H1 (cell line): ENCODE measurements around the gene C17orf50. TPM values are rescaled to one million over a fixed set of nuclear protein-coding genes. Genes with fewer than 3 reads are reported as not detected.

ENCODE experiments used
- CTCF ChIA-PET: fragments of 300-600 bp; sonication (Branson Sonifier 250); formaldehyde crosslinking; loops from one replicate; lab custom pipeline; 2021; ENCODE audit not compliant: partially characterized antibody; lab: Charles Lee
- POLR2A ChIA-PET: fragments of 300-600 bp; sonication (Branson Sonifier 250); formaldehyde crosslinking; loops from one replicate; lab custom pipeline; 2021; ENCODE audit warnings: inconsistent platforms; ENCODE audit not compliant: partially characterized antibody; lab: Charles Lee
- DNase-seq, 2 experiments: peaks; one replicate each; pipeline versions ENCODE4 v3.0.0 to v3.0.0-alpha.2; 2010 to 2022; ENCODE audit warnings: low spot score in 2 of 2, low read depth in 1 of 2, mixed read lengths in 1 of 2
- FAIRE-seq: peaks from 2 replicates; lab custom pipeline; 2011; peaks lifted over from hg19 to GRCh38; lab: Jason Lieb, UNC
- H2AFZ ChIP-seq: 2 replicates; pipeline ENCODE4 v1.8.1; 2012; ENCODE audit warnings: low read length, inconsistent platforms
- H2AK5ac ChIP-seq: 2 replicates; pipeline ENCODE4 v1.6.1; 2013; ENCODE audit warnings: low read depth, low read length
- H2BK120ac ChIP-seq: replicated peaks from 2 replicates; pipeline ENCODE3; 2013; ENCODE audit warnings: low read depth, low read length, inconsistent platforms
- H2BK12ac ChIP-seq: 2 replicates; pipeline ENCODE4 v1.6.1; 2013; ENCODE audit warnings: low read depth, low read length
- H2BK15ac ChIP-seq: 2 replicates; pipeline ENCODE4 v1.6.1; 2013; ENCODE audit warnings: low read length
- H2BK20ac ChIP-seq: 2 replicates; pipeline ENCODE4 v1.6.1; 2013; ENCODE audit warnings: low read length
- H2BK5ac ChIP-seq: 2 replicates; pipeline ENCODE4 v1.6.1; 2013; ENCODE audit warnings: low read depth, low read length
- H3K14ac ChIP-seq: 2 replicates; pipeline ENCODE4 v1.6.1; 2013; ENCODE audit warnings: inconsistent platforms; ENCODE audit not compliant: insufficient read length
- H3K18ac ChIP-seq: 2 replicates; pipeline ENCODE4 v1.6.1; 2013; ENCODE audit warnings: low read length; ENCODE audit errors: extremely low read depth
- H3K23ac ChIP-seq: 2 replicates; pipeline ENCODE4 v1.6.1; 2013; ENCODE audit warnings: inconsistent platforms; ENCODE audit not compliant: insufficient read length
- H3K23me2 ChIP-seq: 2 replicates; pipeline ENCODE4 v1.6.1; 2013; ENCODE audit warnings: low read depth, low read length
- H3K27ac ChIP-seq: 2 replicates; pipeline ENCODE4 v1.6.1; 2011; ENCODE audit warnings: low read depth, low read length, inconsistent platforms
- H3K27me3 ChIP-seq, 4 experiments: replicated peaks in 1 of 4; 1 replicate in 1 of 4; 2 replicates in 3 of 4; pipeline versions ENCODE4 v1.6.1 to v1.8.1; 2011 to 2013; ENCODE audit warnings: low read length in 3 of 4, mild to moderate bottlenecking in 3 of 4, inconsistent platforms in 2 of 4, mixed read lengths in 2 of 4, moderate library complexity in 1 of 4; ENCODE audit not compliant: control insufficient read depth in 3 of 4, insufficient read depth in 3 of 4; ENCODE audit errors: extremely low read depth in 1 of 4
- H3K36me3 ChIP-seq, 4 experiments: 2 replicates each; pipeline versions ENCODE4 v1.6.1 to v1.8.1; 2011 to 2013; ENCODE audit warnings: mild to moderate bottlenecking in 4 of 4, low read length in 3 of 4, moderate library complexity in 2 of 4, control low read depth in 1 of 4, inconsistent platforms in 1 of 4; ENCODE audit not compliant: insufficient read depth in 4 of 4, control insufficient read depth in 2 of 4
- H3K4ac ChIP-seq: replicated peaks from 2 replicates; pipeline ENCODE3; 2013; ENCODE audit warnings: low read length, low read depth, mixed read lengths, inconsistent platforms; ENCODE audit not compliant: insufficient read length
- H3K4me1 ChIP-seq, 4 experiments: replicated peaks in 1 of 4; 1 replicate in 1 of 4; 2 replicates in 3 of 4; pipeline versions ENCODE4 v1.6.1 to v1.8.1; 2011 to 2013; ENCODE audit warnings: low read length in 3 of 4, inconsistent platforms in 2 of 4, mixed read lengths in 1 of 4; ENCODE audit not compliant: insufficient read depth in 4 of 4, control insufficient read depth in 3 of 4
- H3K4me2 ChIP-seq, 2 experiments: 2 replicates each; pipeline versions ENCODE4 v1.6.1 to v1.8.1; 2011 to 2013; ENCODE audit warnings: low read depth in 2 of 2, low read length in 2 of 2, control low read depth in 1 of 2, inconsistent platforms in 1 of 2, mild to moderate bottlenecking in 1 of 2; ENCODE audit not compliant: insufficient read depth in 1 of 2
- H3K4me3 ChIP-seq, 4 experiments: fragments of 200-600, 300-600 bp in 1 of 4; sonication (generic), shearing (Covaris generic), sonication (Bioruptor Twin) in 1 of 4; 2 replicates each; pipeline versions ENCODE4 v1.5.1 to v1.8.1; 2011 to 2016; ENCODE audit warnings: low read length in 4 of 4, low read depth in 3 of 4, control low read depth in 2 of 4, inconsistent platforms in 2 of 4, mild to moderate bottlenecking in 2 of 4, mixed read lengths in 1 of 4, moderate library complexity in 1 of 4; ENCODE audit not compliant: insufficient read depth in 2 of 4; ENCODE audit errors: extremely low read depth in 1 of 4
- H3K56ac ChIP-seq: replicated peaks from 2 replicates; pipeline ENCODE3; 2013; ENCODE audit warnings: low read depth, mild to moderate bottlenecking, mixed read lengths, low read length, inconsistent platforms; ENCODE audit not compliant: insufficient read length
- H3K79me1 ChIP-seq: 2 replicates; pipeline ENCODE4 v1.6.1; 2013; ENCODE audit warnings: low read depth, low read length, control low read depth
- H3K79me2 ChIP-seq, 2 experiments: 2 replicates each; pipeline versions ENCODE4 v1.6.1 to v1.8.1; 2012 to 2013; ENCODE audit warnings: low read length in 2 of 2, mild to moderate bottlenecking in 2 of 2, inconsistent platforms in 1 of 2; ENCODE audit not compliant: insufficient read depth in 2 of 2, control insufficient read depth in 1 of 2
- H3K9ac ChIP-seq, 4 experiments: replicated peaks in 1 of 4; 1 replicate in 1 of 4; 2 replicates in 3 of 4; pipeline versions ENCODE4 v1.6.1 to v1.8.1; 2011 to 2013; ENCODE audit warnings: low read depth in 3 of 4, low read length in 3 of 4, control low read depth in 2 of 4, mild to moderate bottlenecking in 2 of 4, moderate library complexity in 2 of 4, inconsistent platforms in 1 of 4; ENCODE audit errors: extremely low read depth in 1 of 4
- H3K9me3 ChIP-seq, 2 experiments: 2 replicates each; pipeline versions ENCODE4 v1.6.1 to v1.8.1; 2012 to 2013; ENCODE audit warnings: mild to moderate bottlenecking in 2 of 2, moderate library complexity in 2 of 2, control low read depth in 1 of 2, inconsistent platforms in 1 of 2, low read depth in 1 of 2, low read length in 1 of 2, mixed read lengths in 1 of 2; ENCODE audit not compliant: insufficient read depth in 2 of 2
- H4K20me1 ChIP-seq, 2 experiments: replicated peaks in 1 of 2; 2 replicates each; pipeline versions ENCODE3 to v1.8.1; 2011 to 2013; ENCODE audit warnings: inconsistent platforms in 2 of 2, low read length in 2 of 2, mild to moderate bottlenecking in 1 of 2; ENCODE audit not compliant: insufficient read depth in 2 of 2, control insufficient read depth in 1 of 2
- H4K5ac ChIP-seq: 2 replicates; pipeline ENCODE4 v1.6.1; 2013; ENCODE audit warnings: low read length, low read depth, mixed read lengths, inconsistent platforms; ENCODE audit not compliant: insufficient read length
- H4K8ac ChIP-seq: 2 replicates; pipeline ENCODE4 v1.8.0; 2013; ENCODE audit warnings: mild to moderate bottlenecking, moderate library complexity, low read length, inconsistent platforms; ENCODE audit not compliant: insufficient read depth; ENCODE audit errors: extremely low read depth
- H4K91ac ChIP-seq: replicated peaks from 2 replicates; pipeline ENCODE3; 2013; ENCODE audit warnings: low read length, mixed read lengths, inconsistent platforms; ENCODE audit not compliant: insufficient read length
- ASH2L ChIP-seq: fragments of 200-600, 300-600 bp; sonication (generic); IDR thresholded peaks from one replicate; pipeline ENCODE4 v1.7.1; 2017; ENCODE audit warnings: low read length
- CHD1 ChIP-seq: IDR thresholded peaks from 2 replicates; pipeline ENCODE4 v1.6.1; 2012; ENCODE audit warnings: low read depth, low read length, improper control_type of control experiment
- CHD2 ChIP-seq: IDR thresholded peaks from 2 replicates; pipeline ENCODE4 v1.6.1; 2012; ENCODE audit warnings: low read length, improper control_type of control experiment
- CTBP2 ChIP-seq: IDR thresholded peaks from 2 replicates; pipeline ENCODE4 v1.7.0; 2011; ENCODE audit warnings: borderline replicate concordance, mild to moderate bottlenecking, moderate library complexity, mixed read lengths, low read length; ENCODE audit not compliant: insufficient read depth, insufficient read length
- FOSL1 ChIP-seq: IDR thresholded peaks from 2 replicates; pipeline ENCODE4 v1.6.1; 2011; ENCODE audit warnings: mild to moderate bottlenecking, low read depth, low read length, moderate library complexity; ENCODE audit not compliant: insufficient read depth
- HDAC6 ChIP-seq: IDR thresholded peaks from one replicate; pipeline ENCODE4 v1.7.1; 2012; ENCODE audit warnings: low read depth, mild to moderate bottlenecking, inconsistent platforms, low read length, moderate library complexity
- KDM4A ChIP-seq: IDR thresholded peaks from one replicate; pipeline ENCODE4 v1.7.1; 2012; ENCODE audit warnings: low read depth, mild to moderate bottlenecking, moderate library complexity, low read length, inconsistent platforms; ENCODE audit not compliant: severe bottlenecking
- KDM5A ChIP-seq: fragments of 200-600 bp; IDR thresholded peaks from 2 replicates; pipeline ENCODE4 v1.7.1; 2012; ENCODE audit warnings: mild to moderate bottlenecking, low read length, inconsistent platforms, mixed read lengths
- NANOG ChIP-seq: IDR thresholded peaks from 2 replicates; pipeline ENCODE4 v1.6.1; 2011; ENCODE audit warnings: low read length, low read depth, mild to moderate bottlenecking, inconsistent platforms; ENCODE audit not compliant: insufficient read depth, poor library complexity, severe bottlenecking
- POLR2A ChIP-seq, 2 experiments: IDR thresholded peaks; 1 replicate in 1 of 2; 2 replicates in 1 of 2; pipeline ENCODE4 v1.6.1; 2011; ENCODE audit warnings: low read depth in 2 of 2, low read length in 2 of 2, mild to moderate bottlenecking in 2 of 2; ENCODE audit errors: control extremely low read depth in 1 of 2
- POLR2AphosphoS5 ChIP-seq: IDR thresholded peaks from 2 replicates; pipeline ENCODE4 v1.6.1; 2011; ENCODE audit warnings: low read depth, low read length
- SRF ChIP-seq: IDR thresholded peaks from 2 replicates; pipeline ENCODE4 v1.6.1; 2011; ENCODE audit warnings: mild to moderate bottlenecking, low read depth, low read length, moderate library complexity
- SUZ12 ChIP-seq: fragments of 200-600 bp; sonication (generic); IDR thresholded peaks from 2 replicates; pipeline ENCODE4 v1.6.1; 2012; ENCODE audit warnings: mild to moderate bottlenecking, inconsistent platforms, low read length, moderate library complexity, mixed read lengths
- TCF12 ChIP-seq: IDR thresholded peaks from 2 replicates; pipeline ENCODE4 v1.6.1; 2011; ENCODE audit warnings: low read depth, mild to moderate bottlenecking, low read length
- ZNF274 ChIP-seq: IDR thresholded peaks from 2 replicates; pipeline ENCODE4 v1.7.0; 2012; ENCODE audit warnings: low read length, borderline replicate concordance; ENCODE audit errors: extremely low read depth
- WGBS, 2 experiments: shearing (Covaris generic) in 1 of 2; methylation state at CpG; one replicate each; pipeline versions ENCODE4 v1.1.6 to v1.1.7; 2013 to 2015; ENCODE audit warnings: low lambda C conversion rate in 2 of 2, mixed read lengths in 2 of 2, inconsistent platforms in 1 of 2, low coverage in 1 of 2, missing lambda C conversion rate in 1 of 2; ENCODE audit not compliant: insufficient replicate concordance in 2 of 2, insufficient coverage in 1 of 2, insufficient read length in 1 of 2; ENCODE audit errors: extremely low coverage in 1 of 2, missing lambda C conversion rate in 1 of 2; 5-methylcytosine and 5-hydroxymethylcytosine counted together
- polyA plus RNA-seq, 7 experiments: library from polyadenylated mRNA; depleted of rRNA in 3 of 7; stranded (reverse) in 5 of 7; unstranded in 2 of 7; fragments of >200 nt in 5 of 7; fragments of 200-250 nt in 2 of 7; gene quantifications; 1 replicate in 5 of 7; 2 replicates in 1 of 7; 4 replicates in 1 of 7; pipeline versions ENCODE4 v1.2.1 to v1.2.3, GENCODE V29; 2011 to 2013; ENCODE audit warnings: missing spikeins in 2 of 7, mixed read lengths in 2 of 7
- total RNA-seq: library from RNA; stranded (reverse); fragmentation: NEBNext Ultra II Directional; extraction: Animal tissue kit (Norgen Biotek cat#: 25700); gene quantifications from 2 replicates; pipeline ENCODE4 v1.2.1, GENCODE V29; 2021

The C17orf50 gene
- total and polyA plus RNA-seq, 2 of the 8 experiments (the other 6 are each of a cell fraction or from before 2014, with no cell fraction given): 0.12 TPM; not detected in 1

GRCh38 chr17:35725802-35726126 lies 34.9 kb upstream of the C17orf50 start:
- Histone ChIP-seq H2BK5ac (no peak overlapping the region), H3K4me1 (peaks cover 0 to 16% (median 5%) of the 10 kb centered on the region in 4 experiments; a peak in 3 of 7 replicates), H2BK20ac (no peak overlapping the region), H3K27me3 (peaks cover 0 to 2% (median 0%) of the 10 kb centered on the region in 4 experiments; a peak in 3 of 7 replicates), H4K5ac (no peak overlapping the region), H3K27ac (no peak overlapping the region), H3K23me2 (no peaks in the 10 kb centered on the region), H3K36me3 (peaks cover 0 to 18% (median 10%) of the 10 kb centered on the region in 4 experiments; a peak in 7 of 8 replicates), H3K4ac (no peak overlapping the region), H3K18ac (no peak overlapping the region), H3K56ac (no peak overlapping the region), H3K79me1 (no peaks in the 10 kb centered on the region), H3K14ac (no peak overlapping the region), H3K9me3 (no peaks in the 10 kb centered on the region), H3K4me3 (no peak overlapping the region), H3K9ac (no peak overlapping the region), H2BK12ac (no peak overlapping the region), H2BK15ac (no peak overlapping the region)
- CTCF ChIA-PET: interaction anchor here (4.4 kb wide), 1 partner anchor 23 kb away, joined by 28 read pairs; no protein-coding TSS in a partner anchor
- DNase-seq: no peak
- TF ChIP-seq SUZ12 (no peak), TCF12 (no peak), CTBP2 (no peak), KDM4A (no peak), POLR2AphosphoS5 (no peak), NANOG (no peak), CHD1 (no peak), POLR2A (IDR thresholded peaks at IDR 0.05; ENCODE audit: control extremely low read depth in 1 of 2, low read depth in 2 of 2, low read length in 2 of 2) (no peak), ASH2L (no peak), CHD2 (no peak), SRF (no peak), HDAC6 (no peak), FOSL1 (no peak), KDM5A (no peak), ZNF274 (no peak)
- TF ChIP-seq, all 59 proteins: peak for 0
- no peak for FAIRE-seq
- Histone ChIP-seq H2AFZ (no peak overlapping the region), H4K8ac (no peak overlapping the region), H3K4me2 (no peak overlapping the region), H2BK120ac (no peak overlapping the region), H2AK5ac (no peak overlapping the region), H4K20me1 (peaks cover 0 to 5% of the 10 kb centered on the region in 2 experiments), H3K23ac (no peak overlapping the region), H4K91ac (no peak overlapping the region), H3K79me2 (no peaks in the 10 kb centered on the region)
- POLR2A ChIA-PET: interaction anchor here (1.6 kb wide), 1 partner anchor 21 kb away, joined by 4 read pairs; no protein-coding TSS in a partner anchor
- WGBS, 2 experiments: 97% methylated on average over 2 of the region's 2 CpGs; no CpG with 5 or more reads in 1 of the 2 experiments
